Mesendoderm (in vitro differentiated cells): ENCODE results near the gene SMIM31.

Experiments used
- DNase-seq: peaks from one replicate; pipeline ENCODE4 v3.0.0; 2013
- H2AK5ac ChIP-seq: 2 replicates; pipeline ENCODE4 v1.6.1; 2013; ENCODE audit warnings: low read length, inconsistent platforms
- H2BK120ac ChIP-seq: 2 replicates; pipeline ENCODE4 v1.6.1; 2013; ENCODE audit warnings: low read depth, mild to moderate bottlenecking, low read length, moderate library complexity, mixed read lengths
- H2BK15ac ChIP-seq: replicated peaks from 2 replicates; pipeline ENCODE4 v1.6.1; 2013; ENCODE audit warnings: low read depth, mild to moderate bottlenecking, moderate library complexity
- H2BK5ac ChIP-seq: 2 replicates; pipeline ENCODE4 v1.6.1; 2013; ENCODE audit warnings: low read length, inconsistent platforms
- H3K18ac ChIP-seq: 2 replicates; pipeline ENCODE4 v1.6.1; 2013; ENCODE audit warnings: mild to moderate bottlenecking, low read length, mixed read lengths
- H3K23ac ChIP-seq: one replicate; pipeline ENCODE4 v1.6.1; 2013; ENCODE audit warnings: low read length
- H3K27ac ChIP-seq: 2 replicates; pipeline ENCODE4 v1.5.1; 2013; ENCODE audit warnings: low read depth, mild to moderate bottlenecking, inconsistent platforms, low read length, moderate library complexity
- H3K27me3 ChIP-seq: 2 replicates; pipeline ENCODE4 v1.6.1; 2013; ENCODE audit warnings: low read length, control low read depth, mild to moderate bottlenecking, inconsistent platforms; ENCODE audit not compliant: insufficient read depth, poor library complexity
- H3K36me3 ChIP-seq: 2 replicates; pipeline ENCODE4 v1.6.1; 2013; ENCODE audit warnings: low read length, inconsistent platforms; ENCODE audit not compliant: control insufficient read depth, insufficient read depth
- H3K4ac ChIP-seq: one replicate; pipeline ENCODE4 v1.6.1; 2013; ENCODE audit warnings: low read depth, mild to moderate bottlenecking, low read length, moderate library complexity
- H3K4me1 ChIP-seq: 2 replicates; pipeline ENCODE4 v1.6.1; 2013; ENCODE audit warnings: low read depth, low read length, inconsistent platforms; ENCODE audit not compliant: control insufficient read depth
- H3K4me2 ChIP-seq: 2 replicates; pipeline ENCODE4 v1.6.1; 2013; ENCODE audit warnings: low read length
- H3K4me3 ChIP-seq: 2 replicates; pipeline ENCODE4 v1.5.1; 2013; ENCODE audit warnings: mild to moderate bottlenecking, low read length
- H3K56ac ChIP-seq: one replicate; pipeline ENCODE4 v1.6.1; 2013; ENCODE audit warnings: low read length
- H3K79me1 ChIP-seq: 2 replicates; pipeline ENCODE4 v1.6.1; 2013; ENCODE audit warnings: low read length, inconsistent platforms
- H3K79me2 ChIP-seq: 2 replicates; pipeline ENCODE4 v1.6.1; 2013; ENCODE audit warnings: mild to moderate bottlenecking, low read length; ENCODE audit not compliant: control insufficient read depth, insufficient read depth
- H3K9ac ChIP-seq: 2 replicates; pipeline ENCODE4 v1.6.1; 2013; ENCODE audit warnings: low read length, inconsistent platforms
- H4K5ac ChIP-seq: one replicate; pipeline ENCODE4 v1.6.1; 2013; ENCODE audit warnings: low read length
- H4K8ac ChIP-seq: one replicate; pipeline ENCODE4 v1.6.1; 2013; ENCODE audit warnings: low read depth, mild to moderate bottlenecking, control low read depth, low read length, moderate library complexity
- WGBS: extraction: QIAGEN DNeasy Blood & Tissue Kit; methylation state at CpG from one replicate; pipeline ENCODE4 v1.1.7; 2013; ENCODE audit warnings: low lambda C conversion rate, missing lambda C conversion rate; ENCODE audit not compliant: insufficient coverage; ENCODE audit errors: extremely low coverage; 5-methylcytosine and 5-hydroxymethylcytosine counted together

SMIM31 gene

DNA sequence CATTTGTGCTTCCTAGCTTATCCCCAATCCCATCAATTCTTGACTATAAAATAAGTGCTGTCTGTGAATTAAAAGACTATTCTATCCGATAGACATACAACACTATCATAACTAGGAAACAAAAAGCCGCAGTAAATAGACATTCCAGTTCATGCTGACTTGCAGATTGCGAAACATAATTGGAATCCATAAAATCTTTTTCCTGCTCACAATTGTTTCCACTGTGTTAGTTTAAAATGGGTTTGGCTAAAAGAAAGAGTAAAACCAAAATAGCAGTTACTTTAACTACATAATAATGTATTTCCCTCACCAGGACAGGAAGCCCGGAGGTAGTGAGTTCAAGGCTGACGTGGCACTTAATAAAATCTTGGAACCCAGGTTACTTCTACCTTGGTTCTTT is 17.2 kb downstream of the SMIM31 start:
- H3K4me2 ChIP-seq, result no peak overlapping the region
- no peak overlapping the region for H4K8ac ChIP-seq
- no CpG with 5 or more reads among the region's 5 CpGs for WGBS
- no peak overlapping the region for H3K27ac ChIP-seq
- H3K36me3 ChIP-seq, result no peaks in the 10 kb centered on the region
- no peak overlapping the region for H3K56ac ChIP-seq
- no peak overlapping the region for H3K4me3 ChIP-seq
- no peaks in the 10 kb centered on the region for H3K79me2 ChIP-seq
- no peak overlapping the region for H4K5ac ChIP-seq
- H3K18ac ChIP-seq, result no peak overlapping the region
- H2AK5ac ChIP-seq, result no peak overlapping the region
- no peak overlapping the region for H3K23ac ChIP-seq
- DNase-seq, result no peak
- no peaks in the 10 kb centered on the region for H3K27me3 ChIP-seq
- H3K9ac ChIP-seq, result no peak overlapping the region
- no peak overlapping the region for H2BK5ac ChIP-seq
- H3K4ac ChIP-seq, result no peak overlapping the region
- H3K4me1 ChIP-seq, result no peaks in the 10 kb centered on the region
- H2BK15ac ChIP-seq, result no peak overlapping the region
- no peaks in the 10 kb centered on the region for H3K79me1 ChIP-seq
- no peak overlapping the region for H2BK120ac ChIP-seq

DNA sequence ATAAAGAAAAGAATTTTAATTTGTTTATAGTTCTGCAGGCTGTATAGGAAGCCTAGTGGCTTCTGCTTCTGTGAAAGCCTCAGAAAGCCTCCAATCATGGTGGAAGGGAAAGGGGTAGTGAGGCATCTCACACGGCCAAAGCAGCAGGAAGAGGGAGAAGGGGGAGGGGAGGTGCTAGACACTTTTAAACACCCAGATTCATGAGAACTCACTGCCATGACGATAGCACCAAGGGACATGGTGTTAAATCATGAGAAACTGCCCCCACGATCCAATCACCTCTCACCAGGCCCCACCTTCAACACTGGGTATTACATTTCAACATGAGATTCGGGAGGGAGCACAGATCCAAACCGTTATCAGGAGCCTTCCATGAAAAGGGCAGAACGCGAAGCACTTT is 18.1 kb downstream of the SMIM31 start:
- WGBS, result no CpG with 5 or more reads among the region's 7 CpGs
- H3K27ac ChIP-seq, result no peak overlapping the region
- DNase-seq, result peak; percentile 63
- H3K4ac ChIP-seq, result no peak overlapping the region
- no peak overlapping the region for H2BK15ac ChIP-seq
- H3K27me3 ChIP-seq, result no peaks in the 10 kb centered on the region
- H3K4me3 ChIP-seq, result no peak overlapping the region
- no peak overlapping the region for H2BK5ac ChIP-seq
- H3K56ac ChIP-seq, result no peak overlapping the region
- H3K79me1 ChIP-seq, result no peaks in the 10 kb centered on the region
- no peak overlapping the region for H3K9ac ChIP-seq
- H3K4me1 ChIP-seq, result no peaks in the 10 kb centered on the region
- H3K4me2 ChIP-seq, result no peak overlapping the region
- H4K5ac ChIP-seq, result no peak overlapping the region
- no peaks in the 10 kb centered on the region for H3K79me2 ChIP-seq
- H3K23ac ChIP-seq, result no peak overlapping the region
- no peak overlapping the region for H2AK5ac ChIP-seq
- no peak overlapping the region for H2BK120ac ChIP-seq
- no peak overlapping the region for H3K18ac ChIP-seq
- no peaks in the 10 kb centered on the region for H3K36me3 ChIP-seq
- H4K8ac ChIP-seq, result no peak overlapping the region

DNA sequence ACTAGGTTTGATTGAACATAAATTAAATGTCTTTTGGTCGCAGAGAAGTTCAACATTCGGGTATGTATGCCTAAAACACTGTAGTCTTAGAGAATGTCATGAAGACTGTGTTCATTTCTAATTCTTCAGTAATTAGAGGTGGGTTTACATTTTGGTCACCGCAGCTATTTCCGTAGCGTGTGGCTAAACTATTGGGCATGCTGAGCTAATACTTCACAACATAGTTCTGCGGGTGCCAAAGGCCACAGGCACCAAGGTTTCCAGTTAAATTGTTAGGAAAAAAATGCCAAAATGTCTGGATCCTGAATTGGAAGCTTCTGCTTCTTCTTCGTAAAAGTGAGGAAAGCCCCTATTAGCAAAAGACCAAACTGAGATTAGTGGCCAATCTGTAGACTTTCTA is 25.1 kb downstream of the SMIM31 start:
- WGBS, result no CpG with 5 or more reads among the region's 7 CpGs
- Histone ChIP-seq H3K4me2 (no peak overlapping the region), H3K9ac (no peak overlapping the region), H3K36me3 (no peaks in the 10 kb centered on the region), H3K27ac (no peak overlapping the region), H3K79me2 (no peaks in the 10 kb centered on the region), H4K8ac (no peak overlapping the region), H3K27me3 (no peaks in the 10 kb centered on the region), H3K56ac (no peak overlapping the region), H2BK5ac (no peak overlapping the region), H3K23ac (no peak overlapping the region), H3K18ac (no peak overlapping the region), H2BK120ac (no peak overlapping the region), H3K4me1 (no peaks in the 10 kb centered on the region), H2AK5ac (no peak overlapping the region), H3K4me3 (no peak overlapping the region), H3K4ac (no peak overlapping the region), H2BK15ac (no peak overlapping the region), H3K79me1 (no peaks in the 10 kb centered on the region), H4K5ac (no peak overlapping the region)
- DNase-seq, result no peak

DNA sequence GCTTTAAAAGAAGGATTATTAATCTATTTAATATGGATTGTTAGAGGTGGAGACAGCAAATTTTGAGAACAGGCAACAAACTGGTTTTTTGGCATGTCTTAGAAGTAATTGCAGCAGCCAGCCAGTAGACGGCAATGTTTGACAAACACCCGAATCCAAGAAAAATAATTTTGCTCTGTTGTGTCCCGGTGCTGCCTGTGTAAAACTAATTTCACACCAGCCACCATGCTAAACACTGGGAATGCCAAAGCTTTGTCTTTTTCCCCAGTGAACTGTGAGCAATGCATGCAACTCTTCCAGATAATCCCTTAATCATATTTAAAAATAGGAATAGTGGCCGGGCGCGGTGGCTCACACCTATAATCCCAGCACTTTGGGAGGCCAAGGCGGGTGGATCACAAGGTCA is 25.9 kb downstream of the SMIM31 start:
- no CpG with 5 or more reads among the region's 7 CpGs for WGBS
- H2BK120ac ChIP-seq, result no peak overlapping the region
- no peak overlapping the region for H3K9ac ChIP-seq
- H3K56ac ChIP-seq, result no peak overlapping the region
- no peak overlapping the region for H3K4me3 ChIP-seq
- no peak overlapping the region for H3K4ac ChIP-seq
- DNase-seq, result peak; percentile 66
- H4K8ac ChIP-seq, result no peak overlapping the region
- H3K23ac ChIP-seq, result no peak overlapping the region
- no peak overlapping the region for H4K5ac ChIP-seq
- H3K79me2 ChIP-seq, result no peaks in the 10 kb centered on the region
- no peak overlapping the region for H2BK15ac ChIP-seq
- H3K18ac ChIP-seq, result no peak overlapping the region
- no peak overlapping the region for H3K27ac ChIP-seq
- H3K79me1 ChIP-seq, result no peaks in the 10 kb centered on the region
- H3K4me2 ChIP-seq, result no peak overlapping the region
- H3K4me1 ChIP-seq, result no peaks in the 10 kb centered on the region
- H2AK5ac ChIP-seq, result no peak overlapping the region
- H3K27me3 ChIP-seq, result no peaks in the 10 kb centered on the region
- H2BK5ac ChIP-seq, result no peak overlapping the region
- no peaks in the 10 kb centered on the region for H3K36me3 ChIP-seq

DNA sequence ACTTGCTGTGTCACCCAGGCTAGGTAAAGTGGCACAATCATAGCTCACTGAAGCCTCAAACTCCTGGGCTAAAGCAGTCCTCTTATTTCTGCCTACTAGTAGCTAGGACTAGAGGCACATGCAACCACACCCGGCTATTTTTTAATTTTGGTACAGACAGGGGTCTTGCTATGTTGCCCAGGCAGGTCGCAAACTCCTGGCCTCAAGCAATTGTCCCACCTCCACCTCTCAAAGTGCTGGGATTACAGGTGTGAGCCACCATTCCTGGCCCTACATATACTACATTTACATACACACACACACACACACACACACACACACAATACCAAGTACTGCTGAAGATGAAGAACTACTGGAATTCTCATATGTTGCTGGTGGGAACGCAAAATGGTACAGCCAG is 26.9 kb downstream of the SMIM31 start:
- Histone ChIP-seq H3K4me1 (no peaks in the 10 kb centered on the region), H3K56ac (no peak overlapping the region), H3K27ac (no peak overlapping the region), H3K18ac (no peak overlapping the region), H3K4me3 (no peak overlapping the region), H3K9ac (no peak overlapping the region), H4K8ac (no peak overlapping the region), H3K4ac (no peak overlapping the region), H3K79me2 (no peaks in the 10 kb centered on the region), H2BK120ac (no peak overlapping the region), H2BK5ac (no peak overlapping the region), H3K23ac (no peak overlapping the region), H3K79me1 (no peaks in the 10 kb centered on the region), H2AK5ac (no peak overlapping the region), H4K5ac (no peak overlapping the region), H3K27me3 (no peaks in the 10 kb centered on the region), H3K4me2 (no peak overlapping the region), H3K36me3 (no peaks in the 10 kb centered on the region), H2BK15ac (no peak overlapping the region)
- WGBS, result no CpG with 5 or more reads among the region's 3 CpGs
- DNase-seq, result no peak

DNA sequence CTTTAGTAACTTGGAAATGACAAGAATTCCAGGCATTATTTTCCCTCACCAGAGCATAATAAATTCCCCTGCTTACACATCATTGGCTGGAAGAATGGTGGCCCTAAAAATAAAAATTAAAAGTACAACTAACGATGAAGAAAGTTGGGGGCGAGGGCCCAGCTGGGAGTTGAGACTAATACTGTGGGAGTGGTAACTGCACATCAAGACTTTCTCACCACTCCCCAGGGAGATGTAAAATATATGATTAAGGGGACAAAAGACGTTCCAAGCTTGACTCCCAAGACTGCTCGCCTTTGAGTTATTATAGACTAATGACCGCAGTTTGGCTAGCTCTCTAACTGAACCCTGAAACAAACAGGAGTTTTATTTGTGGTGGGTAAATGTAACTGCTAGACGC is 30.0 kb downstream of the SMIM31 start:
- Histone ChIP-seq H3K56ac (no peak overlapping the region), H3K36me3 (no peaks in the 10 kb centered on the region), H3K4me1 (no peaks in the 10 kb centered on the region), H3K4me2 (no peak overlapping the region), H3K79me2 (no peaks in the 10 kb centered on the region), H4K5ac (no peak overlapping the region), H2BK120ac (no peak overlapping the region), H2BK5ac (no peak overlapping the region), H4K8ac (no peak overlapping the region), H3K79me1 (no peaks in the 10 kb centered on the region), H2BK15ac (no peak overlapping the region), H3K4ac (no peak overlapping the region), H3K27me3 (no peaks in the 10 kb centered on the region), H3K23ac (no peak overlapping the region), H3K9ac (no peak overlapping the region), H2AK5ac (no peak overlapping the region), H3K18ac (no peak overlapping the region), H3K4me3 (no peak overlapping the region), H3K27ac (no peak overlapping the region)
- no peak for DNase-seq
- no CpG with 5 or more reads among the region's 6 CpGs for WGBS
